Astrocyte of the cerebellum (primary cell): ENCODE data around the gene NTPCR.

Source experiments
- DNase-seq: peaks from one replicate; pipeline ENCODE4 v3.0.0-alpha.2; 2011; ENCODE audit warnings: low read depth
- H3K4me3 ChIP-seq: 2 replicates; pipeline ENCODE4 v1.5.1; 2011; ENCODE audit warnings: mild to moderate bottlenecking, low read depth, low read length, moderate library complexity
- CTCF ChIP-seq: IDR thresholded peaks from 2 replicates; pipeline ENCODE4 v1.5.1; 2012; ENCODE audit warnings: low read length, low read depth, moderate library complexity, mild to moderate bottlenecking; ENCODE audit errors: missing control alignments
- in situ Hi-C: cut with HindIII; loops from 2 replicates; pipeline ENCODE4 v1.10.0; 2017; ENCODE audit warnings: low sequenced_read_pairs

NTPCR gene

GRCh38 chr1:232915212-232915611, 35.2 kb upstream of the NTPCR start:
- TF ChIP-seq CTCF = no peak
- H3K4me3 ChIP-seq = no peak overlapping the region
- no peak for DNase-seq
- in situ Hi-C loops = no loop called here

- TF ChIP-seq CTCF = no peak
- DNase-seq = no peak
- in situ Hi-C loops = no loop called here
- H3K4me3 ChIP-seq = no peak overlapping the region
Measured at GRCh38 chr1:232917053-232917452, 33.4 kb upstream of the NTPCR start.

GRCh38 chr1:232921381-232921780, 29.0 kb upstream of the NTPCR start:
- in situ Hi-C loops = no loop called here
- no peak overlapping the region for H3K4me3 ChIP-seq
- DNase-seq = no peak
- TF ChIP-seq CTCF = no peak

- no peak overlapping the region for H3K4me3 ChIP-seq
- DNase-seq = no peak
- in situ Hi-C loops = no loop called here
- TF ChIP-seq CTCF = no peak
Measured at GRCh38 chr1:232922485-232922884, 27.9 kb upstream of the NTPCR start.

- no peak for TF ChIP-seq CTCF
- in situ Hi-C loops = no loop called here
- no peak overlapping the region for H3K4me3 ChIP-seq
- DNase-seq = no peak
Measured at GRCh38 chr1:232923739-232924386, 26.5 kb upstream of the NTPCR start.

GRCh38 chr1:232924874-232925273, 25.5 kb upstream of the NTPCR start:
- in situ Hi-C loops = no loop called here
- no peak overlapping the region for H3K4me3 ChIP-seq
- TF ChIP-seq CTCF = no peak
- DNase-seq = no peak
